HG03175 (cell line): ENCODE measurements around the gene CDKAL1.

Experiments
- ATAC-seq: cut with Tn5 transposase; IDR thresholded peaks from one replicate; pipeline ENCODE4 v1.9.1; 2021; ENCODE audit warnings: mild to moderate bottlenecking, moderate library complexity; ENCODE audit not compliant: unreplicated experiment

CDKAL1 gene

DNA sequence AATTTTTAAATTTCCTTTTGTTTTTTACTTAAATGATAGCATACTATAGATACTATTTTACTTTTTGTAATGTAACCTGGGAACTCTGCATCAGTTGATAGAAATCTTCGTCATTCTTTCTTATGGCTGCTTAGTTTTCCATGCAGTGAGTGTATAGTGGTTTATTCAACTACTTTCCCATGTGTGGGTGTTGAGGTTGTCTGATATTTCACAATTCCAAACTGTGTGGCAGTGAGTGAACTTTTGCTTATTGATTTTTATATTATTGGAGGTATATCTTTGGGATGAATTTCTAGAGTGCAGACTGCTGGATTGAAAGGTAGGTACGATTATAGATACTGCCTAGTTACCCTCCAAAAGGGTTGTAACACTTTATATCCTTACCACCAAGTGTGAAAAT is 136.5 kb downstream of the CDKAL1 start:
- no peak for ATAC-seq

DNA sequence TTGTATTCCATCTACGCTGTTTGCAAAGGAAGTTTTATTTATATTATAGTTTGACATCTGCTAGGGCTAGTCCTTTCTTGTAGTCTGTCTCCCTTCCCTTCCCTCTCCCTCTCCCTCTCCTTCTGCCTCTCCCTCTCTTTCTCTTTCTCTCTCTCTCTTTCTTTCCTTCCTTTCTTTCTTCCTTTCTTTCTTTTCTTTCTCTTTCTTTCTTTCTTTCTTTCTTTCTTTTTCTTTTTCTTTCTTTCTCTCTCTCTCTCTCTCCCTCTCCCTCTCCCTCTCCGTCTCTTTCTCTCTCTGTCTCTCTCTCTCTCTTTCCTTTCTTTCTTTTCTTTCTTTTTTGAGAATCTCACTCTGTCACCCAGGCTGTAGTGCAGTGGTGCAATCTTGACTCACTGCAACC is 137.8 kb downstream of the CDKAL1 start:
- ATAC-seq: no peak

DNA sequence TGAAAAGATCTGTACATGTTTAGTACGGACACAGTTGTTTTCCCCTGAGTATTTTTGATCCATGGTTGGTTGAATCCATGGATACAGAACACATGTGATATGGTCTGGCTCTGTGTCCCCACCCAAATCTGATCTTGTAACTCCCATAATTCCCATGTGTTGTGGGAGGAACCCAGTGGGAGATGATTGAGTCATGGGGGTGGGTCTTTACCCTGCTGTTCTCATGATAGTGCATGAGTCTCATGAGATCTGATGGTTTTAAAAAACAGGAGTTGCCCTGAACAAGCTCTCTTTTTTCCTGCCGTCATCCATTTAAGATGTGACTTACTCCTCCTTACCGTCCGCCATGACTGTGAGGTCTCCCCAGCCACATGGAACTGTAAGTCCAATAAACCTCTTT is 139.2 kb downstream of the CDKAL1 start:
- ATAC-seq: no peak

DNA sequence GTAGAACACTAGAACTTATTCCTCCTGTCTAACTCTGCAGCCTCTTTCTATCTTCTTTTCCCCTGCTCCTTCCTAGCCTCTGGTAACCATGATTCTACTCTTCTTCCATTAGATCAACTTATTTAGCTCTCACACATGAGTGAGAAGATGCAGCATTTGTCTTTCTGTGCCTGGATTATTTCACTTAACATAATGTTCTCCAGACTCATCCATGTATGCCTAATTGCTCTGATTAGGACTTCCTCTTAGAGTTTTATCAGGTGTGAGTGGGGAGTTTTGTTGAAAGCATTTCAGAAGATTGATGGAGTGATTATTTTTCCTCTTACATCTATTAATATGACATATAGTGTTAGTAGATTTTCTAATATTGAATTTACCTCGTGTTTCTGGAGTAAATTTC is 140.4 kb downstream of the CDKAL1 start:
- no peak for ATAC-seq

DNA sequence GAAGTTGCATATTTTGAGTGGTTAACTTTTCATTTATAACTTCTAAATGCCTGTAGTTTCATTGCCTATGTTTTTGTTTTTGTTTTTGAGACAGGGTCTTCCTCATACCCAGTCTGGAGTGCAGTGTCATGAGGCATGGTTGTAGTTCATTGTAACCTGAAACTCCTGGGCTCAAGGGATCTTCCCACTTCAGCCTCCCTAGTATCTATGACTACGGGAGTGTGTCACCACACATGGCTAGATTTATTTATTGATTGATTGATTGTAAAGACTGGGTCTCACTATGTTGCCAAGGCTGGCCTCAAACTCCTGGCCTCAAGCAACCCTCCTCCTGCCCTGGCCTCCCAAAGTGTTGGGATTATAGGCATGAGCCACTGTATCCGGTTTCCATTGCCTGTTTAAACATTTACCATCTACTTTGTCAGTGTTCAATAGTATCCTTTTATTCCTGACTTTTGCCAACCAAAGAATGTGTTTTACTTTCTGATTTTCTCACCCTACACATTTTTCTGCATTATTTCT is 144.6 kb downstream of the CDKAL1 start:
- no peak for ATAC-seq

DNA sequence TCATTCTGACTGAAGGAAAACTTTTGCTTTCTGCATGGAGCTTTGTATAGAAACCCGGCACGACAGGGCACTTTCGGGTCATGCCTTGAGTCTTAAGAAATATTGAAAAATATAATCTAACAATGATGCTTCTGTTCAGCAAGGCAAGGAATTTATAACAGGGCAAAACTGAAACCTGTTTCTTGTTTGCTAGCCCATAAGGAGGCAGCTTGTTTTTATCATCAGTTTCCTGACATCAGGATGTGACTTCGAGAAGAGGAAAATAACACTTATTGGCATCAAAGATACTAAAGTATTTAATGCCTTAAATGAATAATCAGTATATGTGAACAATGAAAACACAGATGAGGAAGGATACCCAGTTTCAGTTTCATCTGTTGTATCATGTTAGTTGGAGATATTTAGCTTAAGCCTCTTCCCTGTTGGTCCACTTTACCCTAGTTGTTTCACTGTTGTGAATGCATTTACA is 146.5 kb downstream of the CDKAL1 start:
- ATAC-seq: peak; percentile 80

DNA sequence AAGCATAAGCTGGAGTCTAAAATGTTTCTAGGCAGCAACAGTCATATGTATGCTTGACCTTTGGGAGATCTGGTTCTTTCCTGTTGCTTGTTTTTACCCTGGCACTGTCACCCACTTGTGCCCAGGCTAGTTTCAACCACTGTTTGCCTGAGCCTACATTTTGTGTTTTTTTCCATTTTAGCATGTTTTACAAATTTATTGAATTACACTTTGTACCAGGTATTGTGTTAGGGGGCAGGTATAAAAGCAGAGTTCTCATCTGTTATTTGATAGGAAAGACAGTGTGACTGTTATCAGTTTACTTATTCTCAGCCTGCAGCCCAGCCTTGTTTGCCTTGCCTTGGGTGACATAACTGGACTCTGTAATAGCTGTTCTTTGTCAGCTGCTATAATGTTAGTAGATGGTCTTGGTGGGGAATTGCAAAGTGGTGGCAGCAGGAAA is 147.0 kb downstream of the CDKAL1 start:
- ATAC-seq: peak; percentile 38

DNA sequence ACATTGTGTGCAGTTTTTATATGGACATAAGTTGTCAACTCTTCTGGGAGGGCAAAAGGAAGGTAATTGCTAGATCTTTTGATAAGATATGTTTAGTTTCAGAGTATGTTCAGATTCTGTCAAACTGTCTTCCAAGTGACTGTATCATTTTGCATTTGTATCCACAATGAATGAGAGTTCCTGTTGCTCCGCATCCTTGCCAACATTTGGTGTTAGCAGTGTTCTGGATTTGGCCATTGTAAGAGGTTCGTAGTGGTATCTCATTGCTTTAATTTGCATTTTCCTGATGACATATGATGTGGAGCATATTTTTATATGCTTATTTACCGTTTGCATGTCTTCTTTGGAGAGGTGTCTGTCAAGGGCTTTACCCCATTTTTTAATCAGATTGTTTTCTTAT is 150.2 kb downstream of the CDKAL1 start:
- no peak for ATAC-seq

DNA sequence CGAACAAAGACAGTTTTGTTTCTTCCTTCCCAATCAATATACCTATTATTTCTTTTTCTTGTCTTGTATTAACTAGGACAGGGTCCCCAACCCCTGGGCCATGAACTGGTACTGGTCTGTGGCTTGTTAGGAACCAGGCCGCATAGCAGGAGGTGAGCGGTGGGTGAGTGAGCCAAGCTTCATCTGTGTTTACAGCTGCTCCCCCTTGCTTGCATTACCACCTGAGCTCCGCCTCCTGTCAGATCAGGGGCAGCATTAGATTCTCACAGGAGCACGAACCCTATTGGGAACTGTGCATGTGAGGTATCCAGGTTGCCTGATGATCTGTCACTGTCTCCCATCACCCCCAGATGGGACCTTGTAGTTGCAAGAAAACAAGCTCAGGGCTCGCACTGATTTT is 151.9 kb downstream of the CDKAL1 start:
- ATAC-seq: no peak

DNA sequence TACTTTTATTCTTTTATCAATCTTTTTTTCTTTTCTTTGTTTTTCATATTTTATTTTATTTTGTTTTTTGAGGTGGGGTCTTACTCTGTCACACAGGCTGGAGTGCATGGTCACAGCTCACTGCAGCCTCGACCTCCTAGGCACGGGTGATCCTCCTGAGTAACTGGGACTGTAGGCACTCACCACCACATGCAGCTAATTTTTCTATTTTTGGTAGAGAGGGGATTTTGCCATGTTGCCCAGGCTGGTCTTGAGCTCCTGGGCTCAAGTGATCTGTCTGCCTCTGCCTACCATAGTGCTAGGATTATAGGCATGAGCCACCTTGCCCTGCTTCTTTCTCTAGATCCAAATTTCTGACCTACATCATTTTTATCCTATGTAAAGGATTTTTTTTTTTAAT is 153.2 kb downstream of the CDKAL1 start:
- no peak for ATAC-seq

DNA sequence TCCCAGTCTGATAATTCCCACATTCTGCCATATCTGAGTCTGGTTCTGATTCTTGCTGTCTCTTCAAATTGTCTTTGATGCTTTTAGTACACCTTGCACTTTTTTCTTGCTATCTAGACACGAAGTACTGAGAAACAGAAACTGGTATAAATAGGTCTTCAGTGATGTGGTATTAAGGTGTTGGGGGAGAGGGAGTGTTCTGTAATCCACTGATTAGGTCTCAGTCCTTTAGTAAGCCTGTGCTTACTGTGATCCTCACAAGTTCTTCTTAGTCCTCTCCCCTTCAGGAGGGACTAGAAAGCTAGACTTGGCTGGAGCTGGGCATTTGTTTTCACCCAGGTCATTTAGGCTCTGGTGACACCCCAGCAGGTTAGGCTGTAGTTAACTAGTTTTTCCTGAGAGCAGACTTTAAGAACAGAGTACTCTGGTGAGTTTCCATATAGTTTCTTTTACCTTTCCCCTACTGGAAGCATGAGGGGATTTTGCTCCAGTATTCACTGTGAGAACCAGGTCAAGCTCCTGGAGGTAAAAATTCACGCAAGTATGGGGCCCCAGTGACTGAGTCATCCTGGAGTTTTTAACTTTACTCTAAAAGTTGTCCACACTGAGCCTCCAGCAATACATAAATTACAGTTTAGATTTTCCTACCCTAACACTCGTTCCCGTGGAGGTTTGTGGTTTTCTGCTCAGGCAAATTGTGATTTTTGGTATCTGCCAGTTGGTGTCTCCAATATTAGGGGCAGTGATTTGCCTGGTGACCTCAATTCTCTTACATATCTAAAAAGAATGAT is 154.6 kb downstream of the CDKAL1 start:
- ATAC-seq: peak; percentile 97

DNA sequence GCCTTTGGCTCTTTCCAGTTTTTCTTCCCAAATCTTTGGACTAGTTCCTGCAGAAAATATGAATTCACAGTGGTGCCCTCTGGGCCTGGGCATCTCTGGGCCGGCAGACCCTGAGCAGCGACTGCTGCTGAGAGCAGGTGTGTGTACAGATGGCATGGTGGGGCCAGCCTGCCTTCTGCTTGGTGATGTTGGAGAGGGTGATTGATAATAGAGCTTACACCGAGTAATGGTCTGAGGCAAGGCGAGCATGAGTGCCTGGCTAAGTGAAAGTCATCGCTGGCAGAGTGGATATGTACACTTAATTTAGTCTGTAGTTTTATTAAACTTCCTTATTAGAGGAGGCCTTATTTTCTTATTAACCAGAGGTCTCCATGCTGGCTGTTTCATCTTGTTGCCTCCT is 156.9 kb downstream of the CDKAL1 start:
- no peak for ATAC-seq

DNA sequence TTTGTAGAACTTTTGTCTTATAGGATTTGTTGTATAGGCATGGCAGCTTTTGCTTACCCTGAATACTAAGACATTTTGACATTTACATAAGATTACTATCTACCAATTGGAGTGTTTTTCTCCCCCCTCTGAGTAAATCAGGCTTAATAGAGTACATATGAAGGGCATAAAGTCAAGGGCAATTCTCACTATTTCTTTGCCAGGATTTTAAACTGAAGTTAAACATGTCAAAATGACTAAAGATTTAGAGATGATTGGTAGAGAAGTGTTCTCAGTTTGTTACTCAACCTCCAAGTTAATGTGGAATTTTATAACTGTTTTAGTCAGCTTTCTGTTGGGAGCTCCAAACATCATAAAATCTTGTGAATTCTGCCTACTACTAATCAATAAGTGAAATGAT is 157.8 kb downstream of the CDKAL1 start:
- no peak for ATAC-seq

DNA sequence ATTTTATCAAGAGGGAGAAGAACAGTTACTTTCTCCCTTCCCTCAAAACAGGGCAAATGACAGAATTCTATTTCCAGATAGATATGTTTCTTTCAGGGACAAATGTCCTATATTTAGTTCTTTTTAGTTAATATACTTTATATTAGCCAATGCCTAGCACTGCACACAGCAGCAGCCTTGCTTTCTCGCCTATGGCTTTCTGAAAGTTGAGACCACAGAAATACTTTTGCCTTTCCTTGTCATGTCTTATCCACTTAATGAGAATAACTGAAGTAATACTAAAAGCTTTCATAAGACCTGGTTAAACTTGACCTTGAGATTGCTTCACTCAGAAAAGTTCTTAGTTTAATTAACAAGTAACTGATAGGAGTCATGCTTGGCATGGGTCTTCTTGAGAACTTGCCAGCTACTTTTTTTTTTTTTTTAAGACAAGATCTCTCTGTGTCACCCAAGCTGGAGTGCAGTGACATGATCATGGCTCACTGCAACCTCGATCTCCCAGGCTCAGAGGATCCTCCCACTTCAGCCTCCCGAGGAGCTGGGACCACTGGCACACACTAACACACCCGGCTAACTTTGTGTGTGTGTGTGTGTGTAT is 159.3 kb downstream of the CDKAL1 start:
- no peak for ATAC-seq

DNA sequence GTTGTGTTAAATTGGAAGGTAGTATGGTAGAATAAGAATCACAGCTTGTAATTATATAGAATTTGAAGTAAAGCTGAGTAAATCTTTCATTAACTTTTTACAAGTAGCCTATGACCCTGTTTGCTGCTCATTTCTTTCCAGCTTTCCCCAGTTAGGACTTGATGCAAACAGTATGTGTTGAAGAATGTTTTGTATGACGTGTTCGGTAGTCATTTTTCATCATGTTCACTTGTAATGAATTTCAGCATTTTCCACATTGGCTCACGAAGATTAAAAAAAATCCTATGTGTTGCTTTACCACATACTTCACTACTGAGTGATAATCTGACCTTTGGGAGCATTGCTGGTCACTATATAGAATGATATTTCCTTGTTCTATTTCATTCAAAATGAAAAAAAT is 162.4 kb downstream of the CDKAL1 start:
- ATAC-seq: no peak

DNA sequence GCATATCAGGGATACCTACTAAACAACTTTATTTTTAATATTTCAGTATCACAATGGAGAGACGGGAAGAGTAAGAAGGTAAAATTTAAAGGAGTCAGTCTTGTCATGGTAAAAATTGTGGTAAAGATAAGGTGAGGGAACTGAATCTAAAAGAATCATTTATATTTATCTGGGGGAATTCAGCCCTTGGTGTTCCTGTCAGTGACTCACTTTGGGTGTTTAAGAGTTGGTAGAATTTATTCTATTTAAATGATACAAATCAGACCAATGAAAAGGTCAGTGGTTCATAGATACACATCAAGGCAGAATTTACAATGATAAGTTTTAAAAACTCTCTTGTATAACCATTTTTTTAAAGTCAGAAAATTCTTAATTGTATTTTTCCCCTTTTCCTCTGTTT is 164.4 kb downstream of the CDKAL1 start:
- no peak for ATAC-seq

DNA sequence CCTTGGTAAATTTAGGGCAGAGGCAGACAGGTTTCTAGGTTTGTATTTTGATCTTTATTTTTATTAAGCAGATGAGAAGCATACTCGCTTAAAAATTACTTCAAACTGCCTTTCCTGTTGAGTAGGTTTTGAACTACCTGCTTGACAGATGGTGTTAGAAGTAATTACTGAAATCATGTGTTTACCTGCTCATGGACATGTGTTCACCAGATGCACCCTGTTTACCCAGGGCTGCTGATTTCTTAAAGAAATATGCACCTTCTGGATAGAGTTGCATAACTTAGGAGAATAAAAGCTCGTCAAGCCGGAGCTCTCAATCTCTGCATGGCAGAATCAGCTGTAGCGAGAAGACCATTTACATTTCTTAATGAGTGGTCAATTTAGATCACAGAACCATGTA is 165.1 kb downstream of the CDKAL1 start:
- no peak for ATAC-seq

DNA sequence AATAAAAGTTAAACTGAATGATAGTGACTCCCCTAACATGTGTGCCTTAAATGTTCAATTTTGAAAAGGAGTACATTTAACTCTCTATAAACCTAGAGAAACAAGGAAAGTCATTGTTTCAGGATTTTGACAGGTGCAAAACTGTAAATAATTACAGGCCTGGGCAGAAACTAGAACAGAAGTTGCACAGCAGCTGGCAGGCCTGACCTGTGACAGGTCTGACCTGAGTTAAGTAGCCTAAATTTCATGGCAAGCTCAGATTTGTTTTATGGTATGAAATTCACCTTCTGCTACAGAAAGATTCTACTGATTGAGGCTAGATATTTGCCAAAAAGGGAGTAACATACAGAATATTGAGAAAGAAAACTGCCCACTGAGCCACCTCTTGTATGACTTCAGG is 166.1 kb downstream of the CDKAL1 start:
- peak; percentile 50 for ATAC-seq

DNA sequence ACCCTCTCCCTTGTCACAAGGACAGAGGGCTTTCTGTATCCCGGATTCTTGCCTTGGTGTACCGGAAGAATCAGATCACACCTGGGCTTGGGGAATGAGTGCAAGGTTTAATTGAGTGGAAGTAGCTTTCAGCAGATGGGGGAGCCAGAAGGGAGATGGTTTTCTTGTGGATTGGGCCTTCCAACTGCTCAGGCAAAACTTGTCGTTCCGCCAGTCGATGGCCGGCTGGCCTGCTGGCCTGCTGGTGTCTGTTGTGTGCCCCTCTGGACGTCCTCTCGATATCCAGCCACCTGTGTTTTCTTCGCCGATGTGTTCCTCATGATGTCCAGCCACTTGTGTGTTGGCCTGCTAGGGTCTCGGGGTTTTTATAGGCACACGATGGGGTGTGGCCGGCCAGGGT is 168.1 kb downstream of the CDKAL1 start:
- ATAC-seq: no peak

DNA sequence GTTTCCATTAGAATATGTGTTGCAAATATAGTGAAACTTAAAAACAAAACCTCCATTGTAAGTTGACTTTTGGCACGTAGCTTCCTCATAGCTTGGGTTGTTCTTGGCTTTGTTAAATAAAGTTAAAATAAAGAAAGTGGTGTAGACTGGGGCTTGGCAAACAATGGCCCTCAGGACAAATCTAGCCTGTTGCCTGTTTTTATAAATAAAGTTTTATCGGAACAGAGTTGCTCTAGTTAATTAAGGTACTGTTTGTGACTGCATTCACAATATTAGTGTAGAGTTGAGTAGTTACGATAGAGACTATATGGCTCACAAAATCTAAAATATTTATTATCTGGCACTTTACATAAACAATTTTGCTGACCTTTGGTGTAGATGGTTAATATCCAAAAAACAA is 168.8 kb downstream of the CDKAL1 start:
- ATAC-seq: no peak

DNA sequence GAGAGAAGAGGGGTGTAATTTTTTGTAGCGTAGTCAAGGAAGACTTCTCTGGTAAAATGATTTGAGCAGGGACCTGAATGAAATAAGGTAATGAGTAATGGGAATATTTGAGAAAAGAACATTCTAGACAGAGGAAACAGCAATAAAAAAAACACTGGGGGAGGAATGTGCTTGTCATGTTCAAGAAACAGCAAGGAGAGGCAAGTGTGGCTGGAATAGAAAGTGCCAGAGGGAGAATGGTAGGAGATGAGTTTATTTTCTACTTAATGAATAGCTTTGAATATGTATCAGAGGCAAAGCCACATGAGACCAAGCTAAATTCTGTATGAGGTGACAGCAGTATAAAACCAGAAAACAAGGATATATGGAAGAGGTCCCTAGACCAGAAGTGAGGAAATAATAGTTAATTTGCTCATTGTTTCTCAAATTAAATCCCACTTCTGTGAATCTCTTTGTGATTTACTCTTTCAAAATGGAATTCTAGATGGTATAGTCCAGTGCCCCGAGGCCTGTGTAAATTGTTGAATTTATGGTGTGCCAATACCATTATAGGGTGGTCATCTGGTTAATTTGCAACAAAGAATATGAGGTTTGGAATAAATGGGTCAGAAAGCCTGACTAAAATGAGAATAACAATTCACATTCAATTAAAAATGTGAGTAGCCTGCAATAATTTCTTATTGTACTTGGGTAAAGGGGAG is 170.2 kb downstream of the CDKAL1 start:
- ATAC-seq: no peak

DNA sequence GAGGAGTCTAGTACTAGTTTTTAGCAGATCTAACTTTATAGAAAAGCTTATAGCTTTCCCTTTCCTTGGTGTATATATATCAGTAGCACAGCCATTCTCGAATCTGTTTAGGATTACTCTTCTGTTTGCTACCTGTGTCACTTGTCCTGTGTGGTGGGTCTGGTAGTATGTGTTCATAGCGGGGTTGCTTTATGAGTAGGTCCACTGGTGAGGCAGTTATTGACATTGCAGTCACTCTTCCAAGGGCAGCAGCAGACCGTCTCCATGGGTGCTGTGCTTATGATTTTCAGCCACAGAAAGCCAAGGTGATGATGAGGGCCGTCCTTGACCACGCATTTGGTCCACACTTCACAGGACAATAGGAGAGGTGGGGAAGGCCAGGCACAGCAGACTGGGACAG is 171.5 kb downstream of the CDKAL1 start:
- ATAC-seq: no peak
